Bronchial epithelial cell (primary cell): Measurements from ENCODE around the gene RTF2. TPM values are rescaled to one million over a fixed set of nuclear protein-coding genes. Genes with fewer than 3 reads are reported as not detected.

ENCODE experiments used
- DNase-seq: peaks from one replicate; pipeline ENCODE4 v3.0.0-alpha.2; 2010; ENCODE audit warnings: low read depth
- FAIRE-seq: peaks from 2 replicates; lab custom pipeline; 2011; peaks lifted over from hg19 to GRCh38; lab: Jason Lieb, UNC
- H3K27me3 ChIP-seq: 2 replicates; pipeline ENCODE4 v1.5.1; 2011; ENCODE audit warnings: low read length; ENCODE audit not compliant: control insufficient read depth, insufficient read depth
- H3K36me3 ChIP-seq: 2 replicates; pipeline ENCODE4 v1.5.1; 2011; ENCODE audit warnings: low read length; ENCODE audit not compliant: control insufficient read depth, insufficient read depth
- H3K4me3 ChIP-seq: 2 replicates; pipeline ENCODE4 v1.5.1; 2011; ENCODE audit warnings: mild to moderate bottlenecking, low read depth, low read length, control low read depth
- CTCF ChIP-seq: IDR thresholded peaks from 2 replicates; pipeline ENCODE4 v1.5.1; 2011; ENCODE audit warnings: mild to moderate bottlenecking, moderate library complexity, low read length, control low read depth, inconsistent platforms; ENCODE audit not compliant: insufficient read depth, severe bottlenecking
- total RNA-seq: library from RNA; depleted of rRNA; stranded (reverse); fragments of >200 nt; gene quantifications from 2 replicates; pipeline ENCODE4 v1.2.1, GENCODE V29; 2014

Gene RTF2
- total RNA-seq, 1 donor from 2014 or later, result 60.0 TPM

DNA sequence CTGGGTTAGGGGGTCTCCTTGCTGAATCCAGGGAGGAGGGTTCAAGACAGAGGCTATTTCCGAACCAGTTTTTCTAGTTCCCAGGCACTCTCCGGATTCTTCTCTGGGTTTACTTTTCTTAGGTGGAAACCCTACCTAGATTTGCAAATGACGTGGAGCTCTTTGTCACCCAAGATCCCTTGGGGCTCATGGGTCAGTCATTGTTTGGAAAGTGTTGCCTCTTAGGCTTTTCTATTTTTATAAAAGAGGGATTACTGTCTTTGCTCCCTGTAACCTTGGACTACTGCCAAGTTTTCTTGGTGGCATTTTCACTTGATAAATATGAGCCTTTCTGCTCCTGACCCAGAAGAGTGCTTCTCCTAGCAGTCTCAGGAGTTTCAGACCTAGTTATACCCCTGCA is 98.2 kb downstream of the RTF2 start:
- Histone ChIP-seq H3K4me3 (no peak overlapping the region), H3K36me3 (no peaks in the 10 kb centered on the region), H3K27me3 (no peaks in the 10 kb centered on the region)
- no peak for TF ChIP-seq CTCF
- FAIRE-seq (no peak), DNase-seq (peak; percentile 39)

Other genes with a start within 250 kb of the RTF2 start
- not detected in 2 replicates for gene MC3R, start 219.9 kb upstream of the RTF2 start, total RNA-seq
- gene FAM210B, start 109.7 kb upstream of the RTF2 start, total RNA-seq, result 9.3 and 18.7 TPM in 2 replicates
- gene AURKA, start 76.4 kb upstream of the RTF2 start, total RNA-seq, result 1.6 and 2.6 TPM in 2 replicates
- gene CSTF1, start 76.0 kb upstream of the RTF2 start, total RNA-seq, result 21.9 and 22.4 TPM in 2 replicates
- gene CASS4, start 56.4 kb upstream of the RTF2 start, total RNA-seq, result 0.13 TPM in 1 of 2 replicates, not detected in the other
- 0.26 TPM in 1 of 2 replicates, not detected in the other for gene FAM209A, start 56.1 kb downstream of the RTF2 start, total RNA-seq
- gene FAM209B, start 64.6 kb downstream of the RTF2 start, total RNA-seq, result 0.26 TPM in 1 of 2 replicates, not detected in the other
- 2.9 and 5.1 TPM in 2 replicates for gene TFAP2C, start 160.7 kb downstream of the RTF2 start, total RNA-seq